Measurements from ENCODE around the gene ZBTB7C.

DNA sequence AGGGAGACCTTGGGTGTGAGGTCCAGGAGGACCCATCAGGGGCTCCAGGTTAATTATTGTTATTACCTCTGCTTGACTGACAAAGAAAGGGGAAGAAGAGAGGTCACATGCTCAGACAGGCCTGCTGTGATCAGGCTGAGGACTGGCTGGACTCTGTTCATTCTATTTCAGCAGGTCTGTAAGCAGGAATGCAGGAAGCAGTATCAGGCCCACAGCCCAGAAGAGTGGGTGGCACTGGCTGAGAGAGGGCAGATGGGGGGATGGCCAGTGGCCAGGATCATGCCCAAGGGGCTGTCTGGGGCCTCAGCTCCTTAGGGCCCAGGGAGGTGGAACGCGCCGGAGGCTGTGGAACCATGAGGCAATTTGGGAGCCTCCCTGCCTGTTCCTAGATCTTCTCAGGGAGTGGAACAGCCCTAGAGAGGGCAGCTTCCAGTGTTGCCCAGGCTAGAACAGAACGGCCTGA lies 43.7 kb upstream of the ZBTB7C start:
- TF ChIP-seq EP300 (IDR thresholded peaks at IDR 0.05) (no peak), POLR2A (IDR thresholded peaks at IDR 0.05) (no peak)
- TF ChIP-seq, protein P1, sequence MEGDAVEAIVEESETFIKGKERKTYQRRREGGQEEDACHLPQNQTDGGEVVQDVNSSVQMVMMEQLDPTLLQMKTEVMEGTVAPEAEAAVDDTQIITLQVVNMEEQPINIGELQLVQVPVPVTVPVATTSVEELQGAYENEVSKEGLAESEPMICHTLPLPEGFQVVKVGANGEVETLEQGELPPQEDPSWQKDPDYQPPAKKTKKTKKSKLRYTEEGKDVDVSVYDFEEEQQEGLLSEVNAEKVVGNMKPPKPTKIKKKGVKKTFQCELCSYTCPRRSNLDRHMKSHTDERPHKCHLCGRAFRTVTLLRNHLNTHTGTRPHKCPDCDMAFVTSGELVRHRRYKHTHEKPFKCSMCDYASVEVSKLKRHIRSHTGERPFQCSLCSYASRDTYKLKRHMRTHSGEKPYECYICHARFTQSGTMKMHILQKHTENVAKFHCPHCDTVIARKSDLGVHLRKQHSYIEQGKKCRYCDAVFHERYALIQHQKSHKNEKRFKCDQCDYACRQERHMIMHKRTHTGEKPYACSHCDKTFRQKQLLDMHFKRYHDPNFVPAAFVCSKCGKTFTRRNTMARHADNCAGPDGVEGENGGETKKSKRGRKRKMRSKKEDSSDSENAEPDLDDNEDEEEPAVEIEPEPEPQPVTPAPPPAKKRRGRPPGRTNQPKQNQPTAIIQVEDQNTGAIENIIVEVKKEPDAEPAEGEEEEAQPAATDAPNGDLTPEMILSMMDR (IDR thresholded peaks at IDR 0.05) = no peak
